Endothelial cell of umbilical vein (primary cell): ENCODE results near the gene NOL8. TPM values are rescaled to one million over a fixed set of nuclear protein-coding genes. Genes with fewer than 3 reads are reported as not detected.

Experiments
- BruUV-seq: library from RNA; stranded (reverse); fragments of 400-500 nt; replicated peaks from 2 replicates; lab custom pipeline; 2021; lab: Mats Ljungman, UMichigan
- CTCF ChIA-PET: fragments of 300-600, 350-600 bp; sonication (Branson Sonifier 250); formaldehyde crosslinking; loops from one replicate; lab custom pipeline; 2021; ENCODE audit warnings: antibody characterized with exemption, inconsistent platforms; lab: Charles Lee
- POLR2A ChIA-PET: fragments of 300-600, 350-600 bp; sonication (Branson Sonifier 250); formaldehyde crosslinking; loops from one replicate; lab custom pipeline; 2021; ENCODE audit warnings: antibody characterized with exemption, inconsistent platforms; lab: Charles Lee
- DNase-seq: peaks from one replicate; pipeline ENCODE4 v3.0.0-alpha.2; 2011; ENCODE audit warnings: low read depth, low spot score
- FAIRE-seq: peaks from 2 replicates; lab custom pipeline; 2011; peaks lifted over from hg19 to GRCh38; lab: Jason Lieb, UNC
- H2AFZ ChIP-seq: 2 replicates; pipeline ENCODE4 v1.6.0; 2012; ENCODE audit warnings: low read depth, low read length, control low read depth, inconsistent platforms
- H3K27ac ChIP-seq: 2 replicates; pipeline ENCODE4 v1.5.1; 2011; ENCODE audit warnings: low read depth, mild to moderate bottlenecking, control low read depth, low read length, moderate library complexity; ENCODE audit not compliant: insufficient read depth
- H3K27me3 ChIP-seq, 2 experiments: 2 replicates each; pipeline versions ENCODE4 v1.6.0 to v1.6.1; 2011; ENCODE audit warnings: low read length in 2 of 2, mixed read lengths in 1 of 2; ENCODE audit not compliant: control insufficient read depth in 2 of 2, insufficient read depth in 2 of 2
- H3K36me3 ChIP-seq, 2 experiments: 2 replicates in 1 of 2; 3 replicates in 1 of 2; pipeline ENCODE4 v1.5.1; 2011; ENCODE audit warnings: low read length in 2 of 2, mild to moderate bottlenecking in 1 of 2, moderate library complexity in 1 of 2; ENCODE audit not compliant: control insufficient read depth in 2 of 2, insufficient read depth in 2 of 2; ENCODE audit errors: extremely low read depth in 1 of 2
- H3K4me1 ChIP-seq: 3 replicates; pipeline ENCODE4 v1.5.1; 2011; ENCODE audit warnings: mild to moderate bottlenecking, low read length; ENCODE audit not compliant: control insufficient read depth, insufficient read depth; ENCODE audit errors: extremely low read depth
- H3K4me2 ChIP-seq: 2 replicates; pipeline ENCODE4 v1.6.1; 2011; ENCODE audit warnings: low read length, control low read depth, mixed read lengths; ENCODE audit not compliant: insufficient read depth
- H3K4me3 ChIP-seq, 3 experiments: fragments of 200-600 bp in 1 of 3; sonication (generic), shearing (Covaris generic) in 1 of 3; replicated peaks in 1 of 3; 2 replicates each; pipeline ENCODE4 v1.5.1; 2011 to 2016; ENCODE audit warnings: control low read depth in 3 of 3, low read length in 3 of 3, mild to moderate bottlenecking in 2 of 3, inconsistent platforms in 1 of 3, low read depth in 1 of 3, moderate library complexity in 1 of 3; ENCODE audit not compliant: insufficient read depth in 1 of 3
- H3K79me2 ChIP-seq: 2 replicates; pipeline ENCODE4 v1.6.0; 2012; ENCODE audit warnings: low read length, inconsistent platforms; ENCODE audit not compliant: control insufficient read depth, insufficient read depth
- H3K9ac ChIP-seq: replicated peaks from 2 replicates; pipeline ENCODE3; 2011; ENCODE audit warnings: low read length, control low read depth; ENCODE audit not compliant: insufficient read depth; ENCODE audit errors: extremely low read depth
- H3K9me1 ChIP-seq: replicated peaks from 3 replicates; pipeline ENCODE4 v1.6.0; 2011; ENCODE audit warnings: mild to moderate bottlenecking, low read length; ENCODE audit not compliant: control insufficient read depth, insufficient read depth; ENCODE audit errors: extremely low read depth
- H3K9me3 ChIP-seq: replicated peaks from 2 replicates; pipeline ENCODE4 v1.5.1; 2012; ENCODE audit warnings: low read length, inconsistent platforms; ENCODE audit not compliant: control insufficient read depth, insufficient read depth
- H4K20me1 ChIP-seq: replicated peaks from 2 replicates; pipeline ENCODE3; 2011; ENCODE audit warnings: mild to moderate bottlenecking, low read length; ENCODE audit not compliant: control insufficient read depth, insufficient read depth; ENCODE audit errors: extremely low read depth
- CTCF ChIP-seq, 2 donors: IDR thresholded peaks; 1 replicate in 1 of 2; 2 replicates in 1 of 2; pipeline ENCODE4 v1.5.1; 2011; ENCODE audit warnings: low read length in 2 of 2, mild to moderate bottlenecking in 2 of 2, moderate library complexity in 2 of 2, control low read depth in 1 of 2, inconsistent platforms in 1 of 2, low read depth in 1 of 2; ENCODE audit not compliant: insufficient read depth in 1 of 2; ENCODE audit errors: extremely low read depth in 1 of 2
- EZH2 ChIP-seq: IDR thresholded peaks from 2 replicates; pipeline ENCODE4 v1.6.1; 2012; ENCODE audit warnings: borderline replicate concordance, low read depth, mild to moderate bottlenecking, moderate library complexity, low read length, inconsistent platforms; ENCODE audit not compliant: severe bottlenecking
- FOS ChIP-seq: IDR thresholded peaks from 2 replicates; pipeline ENCODE4 v1.6.1; 2011; ENCODE audit warnings: mild to moderate bottlenecking, low read length, moderate library complexity, borderline replicate concordance; ENCODE audit not compliant: insufficient read depth
- GATA2 ChIP-seq: IDR thresholded peaks from 2 replicates; pipeline ENCODE4 v1.7.0; 2011; ENCODE audit warnings: low read depth, mild to moderate bottlenecking, moderate library complexity, mixed read lengths, low read length; ENCODE audit not compliant: insufficient read length, insufficient read depth
- JUN ChIP-seq: IDR thresholded peaks from 2 replicates; pipeline ENCODE4 v1.6.1; 2011; ENCODE audit warnings: borderline replicate concordance, low read depth; ENCODE audit not compliant: insufficient read length, insufficient read depth
- MAX ChIP-seq: IDR thresholded peaks from 2 replicates; pipeline ENCODE4 v1.6.1; 2011; ENCODE audit not compliant: insufficient read depth, insufficient read length
- MYC ChIP-seq: IDR thresholded peaks from one replicate; pipeline ENCODE4 v1.6.1; 2011; ENCODE audit warnings: mild to moderate bottlenecking, low read depth, low read length
- POLR2A ChIP-seq: IDR thresholded peaks from 2 replicates; pipeline ENCODE4 v1.6.1; 2012; ENCODE audit warnings: low read depth, mild to moderate bottlenecking, control low read depth, low read length
- POLR2AphosphoS5 ChIP-seq: IDR thresholded peaks from 2 replicates; pipeline ENCODE4 v1.6.1; 2012; ENCODE audit warnings: low read depth, mild to moderate bottlenecking, control low read depth, low read length, moderate library complexity; ENCODE audit not compliant: insufficient read depth
- dilution Hi-C: fragments of 300-500 bp; cut with MboI; formaldehyde crosslinking; loops from one replicate; pipeline ENCODE4 v1.15.0; 2019; ENCODE audit warnings: low sequenced_read_pairs; ENCODE audit not compliant: extremely low pct_ligation_motif_present
- intact Hi-C: fragments of 100-400 bp; cut with micrococcal nuclease; formaldehyde crosslinking; loops from one replicate; pipeline ENCODE4 v1.10.0; 2022
- polyA plus RNA-seq, 4 experiments: library from polyadenylated mRNA; depleted of rRNA in 3 of 4; stranded (reverse) in 3 of 4; unstranded in 1 of 4; fragments of >200 nt; gene quantifications; 2 replicates each; pipeline versions ENCODE4 v1.2.1 to v1.2.3, GENCODE V29; 2011 to 2012; ENCODE audit warnings: missing spikeins in 1 of 4
- total RNA-seq: library from RNA; stranded (reverse); gene quantifications from 2 replicates; pipeline ENCODE4 v1.2.3, GENCODE V29; 2021

NOL8 gene
- total and polyA plus RNA-seq, 2 donors (not counting 3 experiments of a cell fraction or from before 2014, with no cell fraction given), result 5.6 to 41.6 TPM

- no peak for TF ChIP-seq GATA2
- no peak for TF ChIP-seq EZH2
- no peak for TF ChIP-seq POLR2AphosphoS5
- TF ChIP-seq CTCF (IDR thresholded peaks at IDR 0.05; ENCODE audit: extremely low read depth in 1 of 2, insufficient read depth in 1 of 2, low read depth in 1 of 2, low read length in 2 of 2), result no peak
Measured at GRCh38 chr9:92266486-92266885, 58.7 kb downstream of the NOL8 start.

GRCh38 chr9:92265154-92265553 is 60.0 kb downstream of the NOL8 start:
- no peaks in the 10 kb centered on the region for H3K79me2 ChIP-seq
- intact Hi-C loops (no loop called here), dilution Hi-C loops (no loop called here)
- no peak for FAIRE-seq
- BruUV-seq, result no TSS peak
- no peaks in the 10 kb centered on the region for H3K9me1 ChIP-seq
- H2AFZ ChIP-seq, result no peak overlapping the region
- POLR2A ChIA-PET, result no interaction called here
- no peak for DNase-seq
- CTCF ChIA-PET, result interaction anchor here (1.6 kb wide), 1 partner anchor 11 kb away, joined by 5 read pairs; no protein-coding TSS in a partner anchor
- H3K36me3 ChIP-seq, result peaks cover 47 to 51% of the 10 kb centered on the region in 2 experiments
- H4K20me1 ChIP-seq, result no peaks in the 10 kb centered on the region
- no peaks in the 10 kb centered on the region for H3K27me3 ChIP-seq
- H3K9ac ChIP-seq, result no peak overlapping the region
- no peak overlapping the region for H3K4me2 ChIP-seq
- TF ChIP-seq POLR2A (no peak), FOS (no peak), CTCF (IDR thresholded peaks at IDR 0.05; ENCODE audit: extremely low read depth in 1 of 2, insufficient read depth in 1 of 2, low read depth in 1 of 2, low read length in 2 of 2) (no peak), MYC (no peak), EZH2 (no peak), POLR2AphosphoS5 (no peak), JUN (no peak), GATA2 (no peak), MAX (no peak)
- no peaks in the 10 kb centered on the region for H3K9me3 ChIP-seq
- no peak overlapping the region for H3K4me3 ChIP-seq
- no peak overlapping the region for H3K27ac ChIP-seq
- no peaks in the 10 kb centered on the region for H3K4me1 ChIP-seq

More at GRCh38 chr9:92266486-92266885, 58.7 kb downstream of the NOL8 start:
- no peak for FAIRE-seq
- Histone ChIP-seq H3K4me2 (no peak overlapping the region), H3K9me3 (no peaks in the 10 kb centered on the region), H3K4me3 (no peak overlapping the region), H4K20me1 (no peaks in the 10 kb centered on the region), H3K79me2 (no peaks in the 10 kb centered on the region), H3K4me1 (no peaks in the 10 kb centered on the region), H3K27me3 (no peaks in the 10 kb centered on the region), H3K36me3 (peaks cover 50 to 64% of the 10 kb centered on the region in 2 experiments), H2AFZ (no peak overlapping the region), H3K9ac (no peak overlapping the region), H3K9me1 (no peaks in the 10 kb centered on the region), H3K27ac (no peak overlapping the region)
- intact Hi-C loops, result no loop called here
- CTCF ChIA-PET, result interaction anchor here (1.6 kb wide), 1 partner anchor 9 kb away, joined by 5 read pairs; no protein-coding TSS in a partner anchor
- POLR2A ChIA-PET, result no interaction called here
- BruUV-seq, result no TSS peak
- dilution Hi-C loops, result no loop called here
- DNase-seq, result no peak
